ENCODE measurements around the gene ABCA3. TPM values are rescaled to one million over a fixed set of nuclear protein-coding genes. Genes with fewer than 3 reads are reported as not detected.

Gene ABCA3
- total and polyA plus RNA-seq, 2 experiments from 2014 or later, result 3.0 to 4.1 TPM

DNA sequence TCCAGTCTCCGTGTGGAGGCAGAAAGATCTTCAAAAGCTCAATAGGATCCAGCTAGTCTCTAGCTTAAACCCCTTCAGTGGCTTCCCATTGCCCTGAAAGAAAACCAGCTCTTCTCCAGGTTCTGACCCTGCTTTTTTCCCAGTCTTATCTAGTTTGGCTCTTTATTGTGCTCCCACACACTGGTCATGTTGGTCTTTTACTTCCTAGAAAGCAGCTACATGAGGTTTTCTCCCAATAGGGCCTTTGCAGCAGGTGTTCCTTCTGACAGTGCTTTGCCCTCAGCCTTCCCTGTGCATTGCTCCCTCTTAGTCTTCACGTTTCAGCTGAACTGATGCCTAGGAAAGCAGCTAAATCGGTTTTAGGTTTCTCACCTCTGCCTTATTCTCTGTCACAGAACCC, 21.7 kb upstream of the ABCA3 start:
- H3K36me3 ChIP-seq (ENCODE audit: insufficient read depth), result no peaks in the 10 kb centered on the region
- no peaks in the 10 kb centered on the region for H3K9me2 ChIP-seq (ENCODE audit: insufficient read depth)
- H3K27ac Mint-ChIP-seq, result no peak overlapping the region
- TF ChIP-seq EZH2 (IDR thresholded peaks at IDR 0.05; ENCODE audit: low read depth, unreplicated experiment), result no peak
- TF ChIP-seq JUNB (IDR thresholded peaks at IDR 0.05; ENCODE audit: unreplicated experiment), result no peak
- TF ChIP-seq ZNF462 (CRISPR knock-in tag; IDR thresholded peaks at IDR 0.05), result no peak
- TF ChIP-seq STAT1 (IDR thresholded peaks at IDR 0.05; ENCODE audit: unreplicated experiment), result no peak
- TF ChIP-seq NANOG (IDR thresholded peaks at IDR 0.05; ENCODE audit: borderline replicate concordance), result no peak
- TF ChIP-seq EZH2phosphoT487 (IDR thresholded peaks at IDR 0.05; ENCODE audit: unreplicated experiment), result no peak
- TF ChIP-seq CREB1 (CRISPR knock-in tag; IDR thresholded peaks at IDR 0.05; ENCODE audit: low read depth), result no peak
- no peak for TF ChIP-seq REST (IDR thresholded peaks at IDR 0.05; ENCODE audit: unreplicated experiment)
- no peak for TF ChIP-seq CTCF (conservative IDR thresholded peaks at IDR 0.05; ENCODE audit: low read depth in 2 of 2)
- no peak for TF ChIP-seq ETS1 (IDR thresholded peaks at IDR 0.05)
- TF ChIP-seq POLR2AphosphoS5 (IDR thresholded peaks at IDR 0.05; ENCODE audit: low read depth), result no peak
- no peak for TF ChIP-seq ZNF114 (CRISPR knock-in tag; IDR thresholded peaks at IDR 0.05)
- no peak for TF ChIP-seq ZNF331 (CRISPR knock-in tag; IDR thresholded peaks at IDR 0.05; ENCODE audit: low read depth)
- H3K27ac ChIP-seq (ENCODE audit: low read depth), result no peak overlapping the region
- no peaks in the 10 kb centered on the region for H3K27me3 ChIP-seq (ENCODE audit: insufficient read depth)
- no peaks in the 10 kb centered on the region for H3K9me3 Mint-ChIP-seq
- DNase-seq (ENCODE audit: low spot score) (no peak), ATAC-seq (no peak)
- H3K4me2 ChIP-seq, result no peak overlapping the region
- no peak overlapping the region for H3K4me3 ChIP-seq
- H3F3A ChIP-seq (replicated peaks; ENCODE audit: low read depth), result no peaks in the 10 kb centered on the region
- peak overlapping the region; percentile 52; the same call in 1 of the 2 replicates for H2AFZ ChIP-seq
- H4K20me1 ChIP-seq (replicated peaks; ENCODE audit: insufficient read depth), result no peaks in the 10 kb centered on the region
- no peaks in the 10 kb centered on the region for H3K4me1 Mint-ChIP-seq
- no peaks in the 10 kb centered on the region for H3K79me2 ChIP-seq (replicated peaks; ENCODE audit: insufficient read depth)
- H3K4me1 ChIP-seq (ENCODE audit: insufficient read depth), result no peaks in the 10 kb centered on the region
- H3K36me3 Mint-ChIP-seq (ENCODE audit: low read depth), result no peaks in the 10 kb centered on the region
- H3K27me3 Mint-ChIP-seq (ENCODE audit: insufficient read depth, low read depth, poor library complexity), result no peaks in the 10 kb centered on the region
- no peak overlapping the region for H3K4me3 Mint-ChIP-seq
